ENCODE measurements around the gene CYBB.

CYBB gene

DNA sequence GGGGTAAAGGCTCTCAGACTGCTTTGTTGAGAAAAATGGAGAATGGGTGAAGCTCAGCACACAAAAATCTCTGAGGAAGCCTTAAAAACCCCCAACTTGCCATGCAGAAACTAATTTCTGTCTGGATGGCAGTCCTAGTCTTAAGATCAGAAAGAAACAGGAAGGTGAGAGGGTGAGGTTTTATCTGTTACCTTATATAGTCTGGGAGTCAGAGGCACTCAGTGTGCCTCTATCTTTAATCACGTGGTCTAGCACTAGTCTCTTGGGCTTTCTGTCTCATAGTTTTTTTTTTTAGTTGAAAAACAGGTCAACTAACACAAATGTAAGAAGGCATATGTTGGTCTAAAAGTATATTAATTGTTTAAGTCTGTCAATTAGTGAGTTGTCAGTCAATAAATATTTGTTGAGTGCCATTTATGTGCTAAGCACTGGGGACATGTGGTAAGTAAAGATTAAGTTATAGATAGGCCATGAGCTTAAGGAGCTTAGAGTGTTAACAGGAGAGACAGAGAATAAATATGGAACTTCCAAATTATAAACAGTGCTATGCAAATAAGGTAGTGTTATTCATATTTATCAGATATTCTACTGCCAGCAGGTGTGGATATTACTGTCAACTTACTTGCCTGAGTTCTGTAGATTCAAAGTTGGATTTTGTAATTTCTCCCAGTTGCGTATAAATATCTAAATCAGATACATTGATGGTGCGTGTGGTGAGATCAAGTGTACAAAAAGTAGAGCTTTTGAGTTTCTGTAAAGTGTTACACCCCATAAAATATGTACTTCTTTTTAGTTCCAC is 7.0 kb downstream of the CYBB start:
- DNase-seq, result no peak

DNA sequence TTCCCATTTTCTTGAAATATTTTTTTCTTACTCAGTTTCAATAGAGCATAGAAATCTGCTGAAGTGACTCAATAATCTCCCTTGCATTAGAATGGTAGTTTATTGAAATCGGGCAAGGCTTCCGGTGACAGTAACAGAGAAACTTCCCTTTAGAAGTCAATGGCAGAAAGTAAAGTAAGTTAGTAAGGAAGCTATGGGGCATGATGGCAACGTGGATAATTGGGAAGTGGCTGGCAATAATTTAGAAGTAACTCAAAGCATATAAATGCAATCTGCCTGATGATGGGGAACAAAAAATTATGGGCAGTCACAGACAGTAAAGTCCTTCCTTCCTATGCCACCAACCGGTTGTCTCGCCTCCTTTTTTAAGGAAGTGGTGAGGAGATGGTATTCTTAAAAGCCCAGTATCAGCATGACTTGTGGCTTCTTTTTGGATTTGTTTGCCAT is 7.6 kb downstream of the CYBB start:
- no peak for DNase-seq

DNA sequence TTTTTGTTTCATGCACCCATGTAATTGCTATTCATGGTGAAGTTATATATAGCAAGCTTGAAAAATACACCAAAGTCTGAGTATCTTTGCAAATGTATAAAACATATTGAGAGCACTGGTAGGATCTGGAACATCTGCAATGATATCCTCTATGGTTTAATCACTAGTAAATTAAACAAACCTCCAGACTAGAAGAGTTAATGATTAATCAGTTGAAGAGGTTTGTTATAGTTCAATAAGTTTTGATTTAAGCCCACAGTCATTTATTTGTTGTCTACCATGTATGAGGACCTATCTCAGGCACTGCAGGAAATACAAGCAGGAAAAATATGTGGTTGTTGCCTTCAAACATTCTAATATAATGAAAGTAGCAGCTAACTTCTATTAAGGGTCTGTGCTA is 16.5 kb downstream of the CYBB start:
- no peak for DNase-seq

DNA sequence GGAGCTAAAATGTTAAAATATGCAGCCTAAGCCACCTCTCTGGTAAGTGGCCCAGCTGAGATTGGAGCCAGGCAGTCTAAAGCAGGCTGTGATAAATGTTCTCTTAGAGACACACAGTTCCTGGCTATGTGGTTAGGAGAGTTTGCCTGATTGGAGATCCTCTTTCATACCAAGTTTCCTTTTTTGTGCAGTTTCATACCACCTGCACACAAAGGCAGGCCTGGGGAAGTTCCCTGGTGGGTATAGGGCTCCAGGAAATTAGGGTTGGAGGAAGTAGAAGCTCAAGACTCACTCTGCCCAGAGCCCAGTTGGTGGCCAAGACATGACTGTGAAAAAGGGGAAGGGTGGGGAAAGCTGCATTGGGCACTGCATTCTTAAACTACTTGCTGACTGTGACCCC is 16.9 kb downstream of the CYBB start:
- no peak for DNase-seq

DNA sequence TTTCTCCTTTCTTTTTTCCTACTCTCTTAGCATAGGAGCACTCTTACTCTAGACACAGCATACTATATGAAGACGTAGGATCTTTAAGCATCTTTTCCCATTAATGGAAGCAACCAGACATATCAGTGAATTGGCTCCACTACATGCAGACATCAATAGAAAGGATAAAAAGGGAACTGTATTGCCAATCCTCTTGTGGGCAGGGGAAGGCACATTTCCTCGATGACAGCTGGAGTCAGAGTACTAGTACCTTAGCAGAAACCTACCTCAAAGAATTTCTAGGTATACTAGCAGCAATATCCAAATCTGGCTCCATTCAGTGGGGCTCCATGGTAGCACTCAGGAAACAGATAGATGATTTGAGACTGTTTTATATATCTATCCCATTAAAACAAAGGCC is 20.1 kb downstream of the CYBB start:
- DNase-seq, result no peak

DNA sequence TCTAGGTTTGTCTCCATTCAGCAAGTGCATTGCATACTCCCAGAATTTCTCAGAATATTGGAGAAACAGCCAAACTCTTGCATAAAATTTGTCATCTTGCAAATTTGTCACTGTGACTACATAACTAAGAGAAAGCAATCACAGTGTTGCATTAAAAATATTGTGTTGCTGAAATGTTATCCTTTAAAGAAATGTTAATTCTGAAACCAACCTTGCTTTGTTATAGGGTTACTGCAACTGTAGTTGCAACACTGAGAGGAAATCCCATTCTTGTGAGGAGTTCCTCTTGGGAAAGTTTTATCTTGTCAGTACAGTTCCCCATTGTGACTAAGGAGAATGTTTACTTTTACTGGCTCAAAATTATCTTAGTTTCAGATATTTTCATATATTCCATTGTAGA is 20.9 kb downstream of the CYBB start:
- no peak for DNase-seq

DNA sequence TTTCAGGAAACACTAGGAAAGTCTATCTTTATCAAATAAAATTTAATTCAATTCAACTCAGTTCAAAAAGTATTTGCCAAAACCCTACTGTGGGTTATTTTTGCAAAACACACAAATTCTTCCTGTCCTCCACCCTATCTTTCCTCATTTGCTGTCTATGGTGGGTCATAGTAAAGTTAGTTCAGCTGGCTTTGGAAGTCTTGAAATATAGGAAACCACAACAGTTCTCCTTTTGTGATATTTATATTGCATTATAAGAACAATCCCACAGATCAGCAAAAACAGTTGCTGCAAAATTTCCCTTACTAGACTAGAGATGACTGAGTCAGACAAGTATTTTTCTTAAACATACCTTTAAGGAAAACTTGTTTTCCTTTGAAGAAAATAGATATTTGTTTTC is 22.2 kb downstream of the CYBB start:
- no peak for DNase-seq

DNA sequence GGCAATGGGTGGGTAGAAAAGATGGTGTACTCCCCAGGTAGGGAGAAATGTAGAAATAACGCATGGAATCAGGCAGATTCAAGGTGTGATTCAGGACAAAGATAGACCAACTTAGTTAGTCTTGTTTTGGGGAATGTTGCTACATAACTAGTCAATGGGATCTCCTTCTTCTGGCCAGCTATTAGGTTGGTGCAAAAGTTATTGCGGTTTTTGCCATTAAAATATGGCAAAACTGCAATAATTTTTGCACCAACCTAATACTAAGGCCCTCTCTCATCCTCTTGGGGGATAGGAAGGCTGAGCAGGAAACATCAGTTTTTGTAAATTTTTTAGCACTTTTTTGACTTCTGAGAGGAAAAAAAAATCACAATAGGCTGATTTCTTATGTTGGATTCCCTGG is 23.2 kb downstream of the CYBB start:
- DNase-seq, result no peak

DNA sequence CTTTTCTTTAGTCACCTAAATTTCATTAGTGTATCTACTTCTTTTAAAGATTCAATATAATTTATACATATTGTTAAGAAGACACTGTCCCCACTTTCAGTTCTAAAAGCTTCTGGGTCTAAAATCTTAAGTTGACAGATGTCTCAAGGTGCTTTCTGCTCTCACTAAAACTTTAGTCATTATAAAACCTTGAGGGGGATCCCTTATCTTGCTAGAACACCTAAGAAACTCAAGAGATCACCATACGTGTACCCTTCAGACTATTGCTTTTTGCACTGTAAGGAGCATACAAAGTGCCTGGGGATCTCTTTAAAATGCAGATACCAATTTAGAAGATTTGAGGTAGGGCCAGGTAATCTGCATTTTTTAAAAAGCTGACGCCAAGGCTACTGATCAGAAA is 30.1 kb downstream of the CYBB start:
- no peak for DNase-seq

DNA sequence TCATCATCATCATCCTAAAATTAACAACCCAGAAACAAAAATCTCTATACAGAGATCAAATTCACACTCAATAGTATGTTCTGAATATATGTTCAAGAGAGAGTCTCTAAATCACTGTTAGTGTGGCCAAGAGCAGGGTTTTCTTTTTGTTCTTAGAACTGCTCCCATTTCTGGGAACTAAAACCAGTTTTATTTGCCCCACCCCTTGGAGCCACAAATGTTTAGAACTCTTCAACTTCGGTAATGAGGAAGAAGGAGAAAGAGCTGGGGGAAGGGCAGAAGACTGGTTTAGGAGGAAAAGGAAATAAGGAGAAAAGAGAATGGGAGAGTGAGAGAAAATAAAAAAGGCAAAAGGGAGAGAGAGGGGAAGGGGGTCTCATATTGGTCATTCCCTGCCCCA is 32.3 kb downstream of the CYBB start:
- no peak for DNase-seq

DNA sequence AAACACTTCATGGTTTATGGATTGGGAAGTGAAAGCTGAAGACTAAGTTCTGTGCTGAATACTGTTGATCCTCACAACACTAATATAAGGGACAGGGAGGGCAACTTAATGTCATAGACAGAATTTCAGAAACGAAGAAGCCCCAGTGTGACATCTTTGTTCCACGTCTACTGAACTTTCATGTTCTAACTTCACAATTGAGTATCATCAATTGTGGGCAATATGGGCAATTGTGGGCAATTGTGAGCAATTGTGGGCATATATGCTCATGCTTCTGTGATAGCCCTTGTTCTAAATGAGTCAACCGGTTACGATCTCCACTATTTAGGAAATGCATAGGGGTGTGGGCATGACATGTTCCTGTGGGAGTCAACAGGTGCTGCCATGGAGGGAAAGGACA is 33.7 kb downstream of the CYBB start:
- no peak for DNase-seq

DNA sequence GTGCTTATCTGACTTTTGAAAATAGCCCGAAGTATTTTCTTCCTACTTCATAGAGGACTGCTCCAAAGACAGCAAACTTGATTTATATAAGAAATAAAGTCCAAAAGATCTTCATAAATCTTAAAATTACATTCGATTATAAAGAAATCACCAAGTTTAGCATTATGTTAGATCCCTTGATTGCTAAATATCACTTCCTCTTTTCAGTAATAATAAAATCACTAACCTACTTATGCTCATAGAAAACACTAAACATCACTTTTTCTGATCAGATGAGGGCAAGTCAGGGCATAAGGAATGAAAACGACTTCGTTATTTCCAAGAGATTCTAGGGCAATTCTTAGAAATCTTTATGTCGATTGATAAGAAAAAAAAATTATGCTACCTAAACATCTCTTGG is 35.5 kb downstream of the CYBB start:
- no peak for DNase-seq

DNA sequence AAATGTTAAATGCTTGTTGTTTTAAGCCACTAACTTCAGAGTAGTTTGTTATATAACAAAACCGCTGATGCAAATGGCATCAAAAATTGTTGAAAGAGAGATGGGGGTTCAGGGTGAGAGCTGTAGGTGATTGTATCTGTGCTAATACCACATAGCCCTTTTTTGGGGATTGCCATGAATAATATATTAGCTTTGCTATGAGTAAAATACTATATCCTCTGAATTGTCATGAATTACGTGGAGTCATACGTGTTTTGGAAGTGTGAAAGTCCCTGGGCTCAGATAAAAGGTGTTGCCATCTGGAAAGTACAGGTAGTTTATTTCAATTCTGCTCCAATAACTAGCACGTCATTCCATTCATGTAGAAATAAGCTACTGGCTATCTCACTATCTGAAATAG is 36.9 kb downstream of the CYBB start:
- DNase-seq, result no peak

DNA sequence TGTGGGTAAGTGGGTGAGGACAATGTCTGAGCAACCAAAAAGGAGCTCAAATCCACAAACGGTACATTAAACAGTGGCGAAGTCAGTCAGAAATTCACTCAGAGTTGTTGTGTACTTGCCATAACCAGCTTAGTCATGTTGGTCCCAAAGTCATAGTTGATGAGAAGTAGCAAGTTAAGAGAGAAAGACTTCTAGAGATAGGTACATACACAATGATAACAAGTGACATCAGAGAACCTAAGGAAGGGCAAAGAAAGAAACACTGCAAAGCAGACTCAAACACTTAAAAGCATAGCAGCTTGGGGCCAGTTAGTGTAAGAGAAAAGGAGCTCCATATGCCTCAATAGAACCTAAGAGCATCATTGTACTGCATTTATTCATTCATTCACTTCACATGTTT is 37.3 kb downstream of the CYBB start:
- no peak for DNase-seq

DNA sequence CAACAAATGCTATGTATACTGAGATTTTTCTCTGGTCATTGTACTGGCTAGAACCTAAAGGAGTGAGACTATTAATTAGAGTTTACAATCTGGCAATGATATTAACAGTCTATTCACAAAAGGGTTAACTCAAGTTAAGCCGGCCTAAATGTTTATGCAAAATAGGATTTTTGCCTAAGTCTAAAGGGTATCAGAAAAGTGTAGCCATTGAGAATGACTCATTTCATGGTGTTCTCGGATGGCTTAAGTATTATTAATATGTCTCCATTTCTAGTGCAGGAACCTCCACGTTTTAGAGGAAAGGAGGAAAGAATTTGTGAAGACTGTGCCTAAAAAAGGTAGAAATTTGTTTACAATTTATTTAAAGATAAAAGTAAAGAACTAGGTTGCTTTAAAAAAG is 37.7 kb downstream of the CYBB start:
- no peak for DNase-seq

DNA sequence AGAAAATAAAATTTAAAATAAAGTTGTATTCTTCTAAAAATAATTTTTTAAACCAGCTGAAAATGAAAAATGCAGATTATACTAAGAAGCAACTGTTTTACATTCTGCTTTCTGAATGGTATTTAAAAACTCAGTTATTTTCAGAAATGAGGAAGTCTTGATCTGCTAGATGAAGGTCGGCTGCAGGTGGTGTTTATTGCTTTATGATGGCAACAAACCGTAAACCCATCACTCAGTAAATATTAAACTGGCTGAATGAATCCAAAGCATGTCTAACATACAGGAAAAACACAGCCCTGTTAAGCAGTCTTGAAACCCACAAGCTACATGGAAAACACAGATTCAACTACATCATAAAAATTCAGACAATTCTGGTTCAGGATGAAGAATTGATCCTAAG is 38.2 kb downstream of the CYBB start:
- no peak for DNase-seq

DNA sequence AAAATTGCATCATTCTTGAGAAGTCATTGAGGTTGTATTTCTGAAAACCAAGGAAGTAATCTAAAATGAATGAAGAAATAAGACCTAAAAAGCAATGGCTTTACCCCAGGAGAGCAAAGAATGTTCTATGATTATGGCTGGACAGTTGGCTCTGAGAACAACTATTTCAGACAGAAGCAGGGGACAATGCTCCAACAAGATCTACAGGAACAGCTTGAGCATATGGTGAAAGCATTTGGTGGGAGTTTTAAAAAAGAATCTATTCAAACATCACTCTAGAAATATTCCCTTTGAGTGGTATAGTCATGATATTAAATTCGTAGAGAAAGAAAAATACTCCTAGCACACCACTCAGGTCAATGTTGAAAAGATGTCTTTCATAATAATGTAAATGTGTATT is 40.8 kb downstream of the CYBB start:
- no peak for DNase-seq

DNA sequence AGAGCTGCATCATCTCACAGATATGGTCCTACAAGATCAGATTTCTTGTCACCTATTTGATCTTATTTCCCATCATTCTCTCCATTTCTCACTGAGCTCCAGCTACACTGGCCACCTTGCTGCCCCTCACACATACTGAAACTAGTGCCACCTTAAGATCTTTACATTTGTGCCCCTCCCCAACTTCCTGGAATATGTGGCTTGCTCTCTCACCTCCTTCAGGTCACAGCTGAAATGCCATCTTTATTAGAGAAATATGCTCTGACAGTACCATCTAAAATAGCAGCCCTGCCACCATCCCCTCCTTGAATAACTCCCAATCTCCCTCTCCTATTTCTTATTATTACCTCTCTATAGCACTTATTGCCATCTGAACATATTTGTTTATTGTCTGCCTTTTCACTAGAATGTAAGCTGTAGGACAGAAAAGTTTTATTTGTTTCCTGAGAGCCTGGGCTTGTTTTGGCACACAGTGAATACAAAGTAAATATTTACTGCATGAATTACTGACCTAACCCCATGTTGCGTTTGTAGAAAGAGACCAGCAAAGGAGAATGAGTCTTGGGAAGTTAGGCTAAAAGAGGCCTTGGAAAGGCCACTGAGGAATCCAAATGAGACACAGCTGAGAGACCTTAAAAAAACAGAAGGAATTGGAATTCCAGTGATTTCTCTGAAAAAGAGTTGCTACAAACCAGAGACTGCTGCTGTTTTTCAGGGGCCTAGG is 44.8 kb downstream of the CYBB start:
- DNase-seq, result no peak

DNA sequence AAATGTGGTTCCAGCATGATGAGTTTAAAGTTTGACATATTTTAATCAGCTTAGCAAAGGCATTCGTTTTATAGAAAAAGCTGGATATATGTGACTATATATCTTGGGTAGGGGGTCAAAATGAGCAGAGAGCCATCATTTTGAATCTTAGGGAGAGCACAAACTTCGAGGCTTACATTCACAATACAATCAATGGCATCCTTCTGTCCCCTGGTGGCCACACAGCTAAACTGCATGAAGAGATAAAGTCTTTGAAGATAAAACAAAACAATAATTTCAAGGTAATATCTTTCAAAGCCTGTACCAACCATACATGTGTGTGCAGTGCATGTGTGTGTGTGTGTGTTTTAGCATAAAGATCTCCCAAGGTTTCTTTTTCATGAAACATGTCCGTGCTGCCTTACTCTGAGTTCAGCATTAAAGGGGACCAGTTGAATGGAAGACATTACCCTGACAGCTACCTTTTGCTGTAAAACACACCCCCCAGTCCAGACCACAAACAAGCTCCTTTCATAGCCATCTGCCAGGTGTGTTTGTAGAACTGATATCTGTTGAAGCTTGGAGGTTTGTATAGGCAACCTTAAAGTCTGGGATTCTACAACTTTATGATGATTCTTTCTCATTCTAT is 45.5 kb downstream of the CYBB start:
- DNase-seq, result no peak

DNA sequence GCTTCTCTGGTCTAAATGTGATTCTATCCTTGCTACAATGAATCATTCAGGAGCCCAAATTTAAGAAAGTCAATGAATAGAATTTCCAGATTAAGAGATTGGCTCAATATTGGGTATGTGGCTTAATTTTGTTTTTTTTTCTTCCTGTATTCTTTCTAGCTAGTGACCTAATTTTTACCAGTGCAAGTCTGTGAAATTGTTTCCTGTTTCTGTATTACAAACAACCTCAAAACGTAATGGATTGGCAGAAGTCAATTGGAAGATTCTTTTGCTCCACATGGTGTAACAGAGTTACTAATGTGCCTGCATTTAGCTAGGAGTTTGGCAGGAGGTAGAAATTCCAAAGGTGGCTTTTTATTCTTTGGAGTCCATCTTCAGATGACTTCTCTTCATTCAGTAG is 49.9 kb downstream of the CYBB start:
- no peak for DNase-seq

DNA sequence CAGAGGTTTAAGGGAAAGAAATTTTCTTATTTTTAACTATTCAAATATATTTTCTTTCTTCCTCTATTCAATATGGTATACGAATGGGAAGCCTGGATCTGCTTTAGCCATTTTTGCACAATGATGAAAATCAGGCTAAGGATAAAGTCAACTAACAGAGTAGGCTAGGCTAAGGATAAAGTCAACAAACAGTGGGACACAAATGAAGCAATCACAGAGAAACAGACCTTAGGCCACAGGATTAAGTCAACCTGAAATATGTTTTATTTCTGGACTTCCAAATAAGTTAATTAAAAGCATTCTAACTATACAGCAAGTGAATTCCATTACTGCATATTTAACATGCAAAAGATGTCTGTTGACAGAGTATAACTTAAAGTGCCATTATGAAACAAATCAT is 50.5 kb downstream of the CYBB start:
- no peak for DNase-seq

DNA sequence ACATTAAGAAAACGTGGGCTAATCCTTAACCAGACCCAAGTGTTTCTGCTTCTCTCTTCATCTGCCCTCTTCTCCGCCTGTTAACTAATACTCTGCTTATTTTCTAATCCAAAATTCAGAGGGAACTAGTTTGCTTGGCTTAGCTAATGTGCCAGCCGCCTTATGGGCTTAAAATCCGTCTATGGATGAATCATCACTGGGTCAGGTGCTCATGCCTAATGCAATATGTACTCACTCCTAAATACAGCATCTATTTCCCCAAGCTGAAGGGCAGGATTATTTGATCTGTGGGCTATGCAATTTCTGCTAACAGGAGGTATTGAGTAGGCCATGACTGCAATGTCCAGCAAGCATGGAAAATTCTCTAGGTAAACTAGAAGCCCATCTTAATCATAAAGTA is 55.1 kb downstream of the CYBB start:
- no peak for DNase-seq

DNA sequence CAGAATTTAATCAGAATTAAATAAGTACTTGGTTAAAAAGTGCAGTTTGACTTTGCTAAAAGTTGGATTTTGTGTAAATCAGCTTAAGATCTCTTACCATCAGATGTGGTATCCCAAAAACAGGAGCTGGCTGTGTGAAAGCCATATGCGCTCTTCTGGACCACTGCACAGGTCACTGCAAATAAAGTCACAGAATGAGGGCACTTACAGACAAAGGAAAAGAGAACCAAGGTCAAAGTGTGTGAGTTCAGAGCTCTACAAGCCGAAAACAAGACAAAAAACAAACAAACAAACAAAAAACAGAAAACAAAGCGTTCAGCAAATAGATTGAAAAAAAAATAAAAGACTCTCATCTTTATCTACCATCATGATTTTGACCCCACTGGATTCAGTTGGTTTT is 61.1 kb downstream of the CYBB start:
- DNase-seq, result no peak

DNA sequence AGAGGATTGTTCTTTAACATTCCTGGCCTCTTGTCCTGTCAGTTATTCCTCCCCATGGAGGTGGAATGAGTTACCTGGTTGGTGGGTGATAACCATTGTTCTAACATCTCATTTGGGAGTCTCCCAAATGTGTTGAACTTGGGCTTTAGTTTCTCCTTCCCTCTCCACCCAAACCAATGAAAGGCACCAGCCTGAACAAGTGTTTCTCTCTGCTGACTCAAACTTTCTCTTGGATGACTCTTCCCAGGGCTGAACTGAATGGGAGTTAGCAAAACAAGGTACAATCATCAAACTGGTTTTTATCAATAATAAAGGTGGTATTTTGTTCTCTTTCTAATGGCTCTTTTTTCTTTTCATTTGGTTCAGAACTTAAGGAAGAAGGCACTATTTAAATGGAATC is 64.8 kb downstream of the CYBB start:
- no peak for DNase-seq

All from cerebellar nuclear complex (tissue), 1 donor.